Caco-2 (cell line): Measurements from ENCODE around the gene ATP1A1. TPM values are rescaled to one million over a fixed set of nuclear protein-coding genes. Genes with fewer than 3 reads are reported as not detected.

Experiments used
- BruUV-seq: library from RNA; stranded (reverse); fragments of 400-500 nt; replicated peaks from 2 replicates; lab custom pipeline; 2021; lab: Mats Ljungman, UMichigan
- CTCF ChIA-PET: fragments of 300-600 bp; sonication (Branson Sonifier 250); formaldehyde crosslinking; loops from one replicate; lab custom pipeline; 2022; ENCODE audit warnings: antibody characterized with exemption; lab: Charles Lee
- POLR2A ChIA-PET: fragments of 300-600 bp; sonication (Branson Sonifier 250); formaldehyde crosslinking; loops from one replicate; lab custom pipeline; 2022; ENCODE audit warnings: antibody characterized with exemption; lab: Charles Lee
- DNase-seq, 2 experiments: peaks; one replicate each; pipeline versions ENCODE4 v3.0.0 to v3.0.0-alpha.2; 2020 to 2022
- H3K27me3 ChIP-seq: replicated peaks from 2 replicates; pipeline ENCODE4 v1.6.0; 2011; ENCODE audit warnings: low read length; ENCODE audit not compliant: control insufficient read depth, insufficient read depth
- H3K36me3 ChIP-seq: 2 replicates; pipeline ENCODE4 v1.5.1; 2011; ENCODE audit warnings: low read length; ENCODE audit not compliant: control insufficient read depth, insufficient read depth
- H3K4me1 ChIP-seq: fragments of 250-450 bp; sonication (Bioruptor Pico); 2 replicates; pipeline ENCODE4 v1.5.1; 2020; ENCODE audit warnings: mild to moderate bottlenecking
- H3K4me3 ChIP-seq: 2 replicates; pipeline ENCODE4 v1.5.1; 2011; ENCODE audit warnings: low read depth, mild to moderate bottlenecking, control low read depth, low read length
- H3K9me3 ChIP-seq: fragments of 250-450 bp; sonication (Bioruptor Pico); 2 replicates; pipeline ENCODE4 v1.5.1; 2020; ENCODE audit warnings: mild to moderate bottlenecking, moderate library complexity
- H3K27ac Mint-ChIP-seq: one replicate; pipeline ENCODE4 v1.8.0; 2022; ENCODE audit warnings: mixed read lengths; ENCODE audit not compliant: unreplicated experiment
- H3K27me3 Mint-ChIP-seq: one replicate; pipeline ENCODE4 v1.8.0; 2022; ENCODE audit warnings: mixed read lengths; ENCODE audit not compliant: insufficient read depth, unreplicated experiment
- H3K36me3 Mint-ChIP-seq: one replicate; pipeline ENCODE4 v1.8.0; 2022; ENCODE audit warnings: mild to moderate bottlenecking, mixed read lengths; ENCODE audit not compliant: insufficient read depth, unreplicated experiment
- H3K4me1 Mint-ChIP-seq: one replicate; pipeline ENCODE4 v1.8.0; 2022; ENCODE audit warnings: low read depth, mixed read lengths; ENCODE audit not compliant: unreplicated experiment
- H3K4me3 Mint-ChIP-seq: one replicate; pipeline ENCODE4 v1.8.0; 2022; ENCODE audit warnings: mild to moderate bottlenecking, moderate library complexity, mixed read lengths; ENCODE audit not compliant: unreplicated experiment
- H3K9me3 Mint-ChIP-seq: one replicate; pipeline ENCODE4 v1.8.0; 2022; ENCODE audit warnings: mixed read lengths; ENCODE audit not compliant: unreplicated experiment
- intact Hi-C: fragments of 100-400 bp; cut with micrococcal nuclease; formaldehyde crosslinking; loops from one replicate; pipeline ENCODE4 v1.10.0; 2022; ENCODE audit not compliant: unreplicated experiment
- total RNA-seq: library from RNA; stranded (reverse); gene quantifications from 2 replicates; pipeline ENCODE4 v1.2.3, GENCODE V29; 2022
- TF ChIP-seq, protein P1 (sequence below), 2 experiments: fragments of 200-600 bp in 1 of 2; IDR thresholded peaks; 1 replicate in 1 of 2; 2 replicates in 1 of 2; pipeline versions ENCODE4 v1.5.1 to v1.8.0; 2011 to 2022; ENCODE audit warnings: antibody characterized with exemption in 1 of 2, control low read depth in 1 of 2, inconsistent platforms in 1 of 2, low read depth in 1 of 2, low read length in 1 of 2, mild to moderate bottlenecking in 1 of 2, moderate library complexity in 1 of 2; ENCODE audit not compliant: insufficient read depth in 1 of 2, severe bottlenecking in 1 of 2, unreplicated experiment in 1 of 2

The ATP1A1 gene
- total RNA-seq, 1 experiment from 2014 or later, result 508 TPM

GRCh38 chr1:116426401-116426800 is 53.4 kb downstream of the ATP1A1 start:
- H3K9me3 ChIP-seq, result no peaks in the 10 kb centered on the region
- H3K27me3 Mint-ChIP-seq, result no peaks in the 10 kb centered on the region
- 0 out of 2 replicates have a peak, but pooled peaks cover 2% of the 10 kb centered on the region for H3K4me1 ChIP-seq
- H3K36me3 ChIP-seq, result no peaks in the 10 kb centered on the region
- no peak overlapping the region for H3K4me3 Mint-ChIP-seq
- H3K27ac Mint-ChIP-seq, result no peak overlapping the region
- H3K36me3 Mint-ChIP-seq, result peaks cover 3% of the 10 kb centered on the region
- ChIA-PET CTCF (no interaction called here), POLR2A (no interaction called here)
- no peak overlapping the region for H3K4me3 ChIP-seq
- no peaks in the 10 kb centered on the region for H3K27me3 ChIP-seq
- no peak for DNase-seq
- no TSS peak for BruUV-seq
- H3K4me1 Mint-ChIP-seq, result no peaks in the 10 kb centered on the region
- H3K9me3 Mint-ChIP-seq, result no peaks in the 10 kb centered on the region
- TF ChIP-seq, protein P1, sequence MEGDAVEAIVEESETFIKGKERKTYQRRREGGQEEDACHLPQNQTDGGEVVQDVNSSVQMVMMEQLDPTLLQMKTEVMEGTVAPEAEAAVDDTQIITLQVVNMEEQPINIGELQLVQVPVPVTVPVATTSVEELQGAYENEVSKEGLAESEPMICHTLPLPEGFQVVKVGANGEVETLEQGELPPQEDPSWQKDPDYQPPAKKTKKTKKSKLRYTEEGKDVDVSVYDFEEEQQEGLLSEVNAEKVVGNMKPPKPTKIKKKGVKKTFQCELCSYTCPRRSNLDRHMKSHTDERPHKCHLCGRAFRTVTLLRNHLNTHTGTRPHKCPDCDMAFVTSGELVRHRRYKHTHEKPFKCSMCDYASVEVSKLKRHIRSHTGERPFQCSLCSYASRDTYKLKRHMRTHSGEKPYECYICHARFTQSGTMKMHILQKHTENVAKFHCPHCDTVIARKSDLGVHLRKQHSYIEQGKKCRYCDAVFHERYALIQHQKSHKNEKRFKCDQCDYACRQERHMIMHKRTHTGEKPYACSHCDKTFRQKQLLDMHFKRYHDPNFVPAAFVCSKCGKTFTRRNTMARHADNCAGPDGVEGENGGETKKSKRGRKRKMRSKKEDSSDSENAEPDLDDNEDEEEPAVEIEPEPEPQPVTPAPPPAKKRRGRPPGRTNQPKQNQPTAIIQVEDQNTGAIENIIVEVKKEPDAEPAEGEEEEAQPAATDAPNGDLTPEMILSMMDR (IDR thresholded peaks at IDR 0.05; ENCODE audit: insufficient read depth in 1 of 2, low read depth in 1 of 2, low read length in 1 of 2, severe bottlenecking in 1 of 2, unreplicated experiment in 1 of 2), result no peak
- intact Hi-C loops, result no loop called here

DNA sequence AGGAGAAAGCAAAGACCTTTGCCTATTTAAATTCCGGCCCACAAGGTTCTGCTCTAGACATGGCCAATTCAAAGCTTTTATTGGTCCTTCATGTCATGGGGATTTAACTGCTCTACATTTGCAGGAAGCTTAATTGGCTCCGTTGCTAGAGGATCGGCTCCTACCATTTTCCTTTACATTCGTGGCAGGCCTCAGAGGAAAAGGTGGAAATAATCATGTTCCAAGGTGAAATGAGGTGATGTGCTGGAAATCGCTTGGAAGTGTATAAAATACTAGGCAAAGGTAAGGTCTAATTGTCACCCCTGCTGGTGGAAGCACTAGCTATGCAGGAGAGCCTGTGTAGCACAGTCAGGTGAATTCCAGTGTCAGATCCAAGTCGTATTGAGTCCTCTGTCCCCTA is 55.5 kb downstream of the ATP1A1 start:
- no peaks in the 10 kb centered on the region for H3K9me3 ChIP-seq
- BruUV-seq, result no TSS peak
- DNase-seq, result no peak
- H3K4me3 Mint-ChIP-seq, result no peak overlapping the region
- H3K4me1 ChIP-seq, result peaks cover 24% of the 10 kb centered on the region
- TF ChIP-seq, protein P1 (IDR thresholded peaks at IDR 0.05; ENCODE audit: insufficient read depth in 1 of 2, low read depth in 1 of 2, low read length in 1 of 2, severe bottlenecking in 1 of 2, unreplicated experiment in 1 of 2), result no peak
- intact Hi-C loops, result no loop called here
- no peaks in the 10 kb centered on the region for H3K9me3 Mint-ChIP-seq
- no peaks in the 10 kb centered on the region for H3K27me3 ChIP-seq
- H3K27me3 Mint-ChIP-seq, result no peaks in the 10 kb centered on the region
- H3K4me3 ChIP-seq, result no peak overlapping the region
- CTCF ChIA-PET, result interaction anchor here (1.6 kb wide), 1 partner anchor 57 kb away, joined by 8 read pairs; no protein-coding TSS in a partner anchor
- POLR2A ChIA-PET, result no interaction called here
- peaks cover 18% of the 10 kb centered on the region for H3K4me1 Mint-ChIP-seq
- no peak overlapping the region for H3K27ac Mint-ChIP-seq
- no peaks in the 10 kb centered on the region for H3K36me3 Mint-ChIP-seq
- H3K36me3 ChIP-seq, result no peaks in the 10 kb centered on the region

GRCh38 chr1:116429821-116430374 is 56.9 kb downstream of the ATP1A1 start:
- Histone ChIP-seq H3K36me3 (no peaks in the 10 kb centered on the region), H3K4me1 (peaks cover 27% of the 10 kb centered on the region), H3K27me3 (no peaks in the 10 kb centered on the region), H3K9me3 (no peaks in the 10 kb centered on the region), H3K4me3 (no peak overlapping the region)
- Mint-ChIP-seq H3K36me3 (no peaks in the 10 kb centered on the region), H3K4me3 (no peak overlapping the region), H3K4me1 (peaks cover 18% of the 10 kb centered on the region), H3K27ac (no peak overlapping the region), H3K27me3 (no peaks in the 10 kb centered on the region), H3K9me3 (no peaks in the 10 kb centered on the region)
- intact Hi-C loops, result loop anchor here (5.0 kb wide), 1 partner anchor 47 kb away; no protein-coding TSS in a partner anchor
- BruUV-seq, result no TSS peak
- TF ChIP-seq, protein P1 (IDR thresholded peaks at IDR 0.05; ENCODE audit: insufficient read depth in 1 of 2, low read depth in 1 of 2, low read length in 1 of 2, severe bottlenecking in 1 of 2, unreplicated experiment in 1 of 2), result no peak
- ChIA-PET CTCF (no interaction called here), POLR2A (no interaction called here)
- DNase-seq, result no peak
